Measurements from ENCODE around the gene UBE2H.

GRCh38 chr7:129862682-129863081, 90.1 kb downstream of the UBE2H start:
- TF ChIP-seq, protein P1, sequence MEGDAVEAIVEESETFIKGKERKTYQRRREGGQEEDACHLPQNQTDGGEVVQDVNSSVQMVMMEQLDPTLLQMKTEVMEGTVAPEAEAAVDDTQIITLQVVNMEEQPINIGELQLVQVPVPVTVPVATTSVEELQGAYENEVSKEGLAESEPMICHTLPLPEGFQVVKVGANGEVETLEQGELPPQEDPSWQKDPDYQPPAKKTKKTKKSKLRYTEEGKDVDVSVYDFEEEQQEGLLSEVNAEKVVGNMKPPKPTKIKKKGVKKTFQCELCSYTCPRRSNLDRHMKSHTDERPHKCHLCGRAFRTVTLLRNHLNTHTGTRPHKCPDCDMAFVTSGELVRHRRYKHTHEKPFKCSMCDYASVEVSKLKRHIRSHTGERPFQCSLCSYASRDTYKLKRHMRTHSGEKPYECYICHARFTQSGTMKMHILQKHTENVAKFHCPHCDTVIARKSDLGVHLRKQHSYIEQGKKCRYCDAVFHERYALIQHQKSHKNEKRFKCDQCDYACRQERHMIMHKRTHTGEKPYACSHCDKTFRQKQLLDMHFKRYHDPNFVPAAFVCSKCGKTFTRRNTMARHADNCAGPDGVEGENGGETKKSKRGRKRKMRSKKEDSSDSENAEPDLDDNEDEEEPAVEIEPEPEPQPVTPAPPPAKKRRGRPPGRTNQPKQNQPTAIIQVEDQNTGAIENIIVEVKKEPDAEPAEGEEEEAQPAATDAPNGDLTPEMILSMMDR (IDR thresholded peaks at IDR 0.05) = no peak
- TF ChIP-seq NRF1 (IDR thresholded peaks at IDR 0.05; ENCODE audit: low read depth, low read length) (no peak), POLR2AphosphoS5 (IDR thresholded peaks at IDR 0.05; ENCODE audit: low read depth, low read length) (no peak), SMC3 (IDR thresholded peaks at IDR 0.05; ENCODE audit: low read depth, low read length) (no peak), EZH2phosphoT487 (IDR thresholded peaks at IDR 0.05; ENCODE audit: borderline replicate concordance, low read depth) (no peak), FOXM1 (IDR thresholded peaks at IDR 0.05; ENCODE audit: low read depth) (no peak), EP300 (IDR thresholded peaks at IDR 0.05; ENCODE audit: borderline replicate concordance in 1 of 2, low read depth in 1 of 2, low read length in 1 of 2) (no peak), TAF1 (IDR thresholded peaks at IDR 0.05; ENCODE audit: borderline replicate concordance, low read depth, low read length) (no peak)
- TF ChIP-seq, protein P2, sequence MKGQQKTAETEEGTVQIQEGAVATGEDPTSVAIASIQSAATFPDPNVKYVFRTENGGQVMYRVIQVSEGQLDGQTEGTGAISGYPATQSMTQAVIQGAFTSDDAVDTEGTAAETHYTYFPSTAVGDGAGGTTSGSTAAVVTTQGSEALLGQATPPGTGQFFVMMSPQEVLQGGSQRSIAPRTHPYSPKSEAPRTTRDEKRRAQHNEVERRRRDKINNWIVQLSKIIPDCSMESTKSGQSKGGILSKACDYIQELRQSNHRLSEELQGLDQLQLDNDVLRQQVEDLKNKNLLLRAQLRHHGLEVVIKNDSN (IDR thresholded peaks at IDR 0.05; ENCODE audit: borderline replicate concordance, low read depth) = no peak

Measured in SK-N-SH (cell line).